Measurements from ENCODE around the gene SIPA1.

DNA sequence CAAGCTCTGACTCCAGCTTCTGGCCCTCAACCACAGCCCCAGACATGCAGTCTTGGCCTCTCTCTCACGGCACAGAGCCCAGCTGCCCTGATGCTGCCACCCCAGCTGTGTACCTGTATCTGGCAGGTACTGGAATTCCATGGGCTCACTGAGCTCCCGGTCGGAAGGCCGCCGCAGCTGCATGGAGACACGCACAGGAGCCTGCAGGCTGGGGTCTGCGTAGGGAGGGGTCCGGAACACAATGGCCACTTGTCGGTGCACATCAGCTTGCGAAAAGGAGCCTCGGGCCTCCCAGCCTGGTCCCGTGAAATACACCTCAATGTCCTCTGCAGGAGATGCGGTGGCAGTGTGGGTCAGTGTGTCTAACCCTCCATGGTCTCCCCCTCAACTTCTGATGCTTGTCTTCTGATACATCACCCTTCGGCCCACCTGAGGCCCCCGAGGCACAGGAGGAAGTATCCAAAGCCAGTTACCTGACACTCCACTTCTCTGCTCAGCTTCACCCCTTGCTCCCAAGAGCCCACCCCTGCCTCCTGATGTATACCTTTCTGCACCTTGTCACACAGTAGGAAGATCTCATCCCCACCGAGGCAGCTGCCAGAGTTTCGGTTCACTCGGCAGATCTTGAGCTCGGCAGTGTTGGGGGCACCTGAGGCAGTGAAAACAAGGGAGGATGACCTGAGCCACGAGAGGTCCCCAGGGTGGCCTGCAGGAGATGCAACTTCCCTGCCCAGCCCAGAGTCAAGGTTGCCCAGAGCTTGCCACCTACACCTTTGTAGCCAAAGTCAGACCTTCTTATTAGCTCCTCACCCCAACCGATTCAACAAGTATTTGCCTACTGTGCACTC lies 20.5 kb downstream of the SIPA1 start:
- TF ChIP-seq, protein P1, sequence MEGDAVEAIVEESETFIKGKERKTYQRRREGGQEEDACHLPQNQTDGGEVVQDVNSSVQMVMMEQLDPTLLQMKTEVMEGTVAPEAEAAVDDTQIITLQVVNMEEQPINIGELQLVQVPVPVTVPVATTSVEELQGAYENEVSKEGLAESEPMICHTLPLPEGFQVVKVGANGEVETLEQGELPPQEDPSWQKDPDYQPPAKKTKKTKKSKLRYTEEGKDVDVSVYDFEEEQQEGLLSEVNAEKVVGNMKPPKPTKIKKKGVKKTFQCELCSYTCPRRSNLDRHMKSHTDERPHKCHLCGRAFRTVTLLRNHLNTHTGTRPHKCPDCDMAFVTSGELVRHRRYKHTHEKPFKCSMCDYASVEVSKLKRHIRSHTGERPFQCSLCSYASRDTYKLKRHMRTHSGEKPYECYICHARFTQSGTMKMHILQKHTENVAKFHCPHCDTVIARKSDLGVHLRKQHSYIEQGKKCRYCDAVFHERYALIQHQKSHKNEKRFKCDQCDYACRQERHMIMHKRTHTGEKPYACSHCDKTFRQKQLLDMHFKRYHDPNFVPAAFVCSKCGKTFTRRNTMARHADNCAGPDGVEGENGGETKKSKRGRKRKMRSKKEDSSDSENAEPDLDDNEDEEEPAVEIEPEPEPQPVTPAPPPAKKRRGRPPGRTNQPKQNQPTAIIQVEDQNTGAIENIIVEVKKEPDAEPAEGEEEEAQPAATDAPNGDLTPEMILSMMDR (IDR thresholded peaks at IDR 0.05): no peak
- TF ChIP-seq POLR2A (IDR thresholded peaks at IDR 0.05): no peak

Measured in Peyer's patch (tissue), 4 donors.